Stimulated activated CD4-positive, alpha-beta T cell treated with anti-CD3 and anti-CD28 coated beads, Interleukin-4, amount 100 ng/mL, for 24 hours (primary cell): ENCODE results near the gene TMEM181.

Experiments
- DNase-seq: peaks from one replicate; pipeline ENCODE4 v3.0.0-alpha.2; 2020

The TMEM181 gene

DNA sequence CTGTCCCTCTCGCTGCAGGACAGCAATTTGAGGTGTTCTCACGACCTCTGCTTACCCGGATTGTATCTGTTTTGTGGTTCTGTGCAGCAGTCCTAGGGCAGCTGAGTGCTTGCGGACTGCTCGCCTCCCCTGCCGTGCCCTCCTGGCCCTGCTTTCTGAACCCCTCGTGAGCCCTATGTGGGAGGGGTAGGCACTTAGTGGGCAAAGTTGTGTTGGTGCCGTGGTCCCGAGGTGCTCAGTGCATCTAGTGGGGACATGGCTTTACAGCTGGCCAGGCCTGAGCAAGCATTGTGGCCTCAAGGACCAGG is 5.2 kb downstream of the TMEM181 start:
- no peak for DNase-seq

DNA sequence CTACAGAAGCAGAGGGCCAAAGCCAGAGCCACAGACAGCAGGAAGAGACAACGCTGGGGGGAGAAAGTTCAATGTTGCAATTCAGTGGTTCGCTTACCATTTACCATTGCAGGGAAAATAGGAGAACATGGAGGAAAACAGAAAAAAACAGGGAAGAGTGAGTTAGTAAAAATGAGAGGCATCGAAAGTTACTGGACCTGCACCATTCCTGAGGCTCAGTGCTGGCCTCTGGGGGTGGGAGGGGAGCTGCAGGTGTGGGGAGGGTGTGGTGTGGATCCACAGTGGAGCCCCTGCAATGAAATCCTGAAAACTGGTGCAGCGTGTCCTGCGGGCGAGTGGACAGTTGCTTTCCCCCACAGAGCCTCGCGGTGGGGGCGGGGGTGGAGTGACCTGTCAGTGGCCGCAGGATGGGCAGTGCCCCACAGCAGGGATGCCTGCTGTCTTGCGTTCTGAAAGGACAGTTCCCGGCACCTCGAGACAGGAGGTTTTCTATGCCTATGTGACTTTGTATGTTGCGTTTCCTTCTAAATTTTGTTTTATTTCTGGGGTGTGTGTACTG is 5.7 kb downstream of the TMEM181 start:
- no peak for DNase-seq

DNA sequence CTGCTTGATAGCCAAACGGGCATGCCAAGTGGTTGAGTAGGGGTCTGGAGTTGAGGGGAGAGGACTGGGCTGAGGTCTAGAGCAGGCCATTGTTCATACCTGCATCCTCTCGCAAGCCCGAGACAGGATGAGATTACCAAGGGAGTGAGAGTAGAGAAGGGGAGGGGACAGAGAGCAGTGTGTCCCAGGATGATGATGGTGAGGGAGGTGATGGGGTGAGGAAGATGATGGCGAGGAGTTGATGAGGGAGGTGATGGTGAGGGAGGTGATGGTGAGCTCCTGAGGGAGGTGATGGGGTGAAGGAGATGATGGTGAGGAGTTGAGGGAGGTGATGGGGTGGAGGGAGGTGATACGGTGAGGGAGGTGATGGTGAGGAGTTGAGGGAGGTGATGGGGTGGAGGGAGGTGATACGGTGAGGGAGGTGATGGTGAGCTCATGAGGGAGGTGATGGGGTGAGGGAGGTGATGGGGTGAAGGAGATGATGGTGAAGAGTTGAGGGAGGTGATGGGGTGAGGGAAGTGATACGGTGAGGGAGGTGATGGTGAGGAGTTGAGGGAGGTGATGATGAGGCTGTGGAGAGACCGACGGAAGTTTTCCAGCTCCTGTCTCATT is 6.4 kb downstream of the TMEM181 start:
- DNase-seq = no peak

GRCh38 chr6:158567152-158567551 is 7.3 kb downstream of the TMEM181 start:
- DNase-seq = no peak

GRCh38 chr6:158567871-158568401 is 8.0 kb downstream of the TMEM181 start:
- no peak for DNase-seq

GRCh38 chr6:158568549-158568948 is 8.7 kb downstream of the TMEM181 start:
- DNase-seq = no peak

GRCh38 chr6:158569036-158569435 is 9.1 kb downstream of the TMEM181 start:
- DNase-seq = no peak

DNA sequence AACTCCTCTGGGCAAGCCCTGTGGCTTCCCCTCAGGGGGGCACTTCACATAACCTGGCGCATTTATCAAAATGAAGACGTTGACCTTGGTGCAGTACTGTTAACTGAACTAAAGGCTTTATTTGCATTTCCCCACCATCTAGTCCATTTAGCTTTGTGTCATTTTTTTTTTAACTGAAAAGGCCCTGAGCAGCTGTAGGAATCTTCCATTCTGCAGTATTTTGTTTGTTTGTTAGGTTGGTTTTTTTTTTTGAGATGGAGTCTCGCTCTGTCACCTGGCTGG is 10.7 kb downstream of the TMEM181 start:
- no peak for DNase-seq

GRCh38 chr6:158571826-158572652 is 12.1 kb downstream of the TMEM181 start:
- no peak for DNase-seq

GRCh38 chr6:158572653-158573541 is 13.0 kb downstream of the TMEM181 start:
- DNase-seq = no peak

- no peak for DNase-seq
These were observed 13.6 kb downstream of the TMEM181 start for GRCh38 chr6:158573542-158573931.

- no peak for DNase-seq
These were observed 14.9 kb downstream of the TMEM181 start for GRCh38 chr6:158574800-158575199.

GRCh38 chr6:158575550-158575949 is 15.7 kb downstream of the TMEM181 start:
- DNase-seq = no peak

- DNase-seq = no peak
These were observed 24.4 kb downstream of the TMEM181 start for GRCh38 chr6:158584236-158584651.

GRCh38 chr6:158586652-158587051 is 26.8 kb downstream of the TMEM181 start:
- DNase-seq = no peak

GRCh38 chr6:158589366-158589765 is 29.5 kb downstream of the TMEM181 start:
- DNase-seq = no peak

GRCh38 chr6:158591134-158591809 is 31.4 kb downstream of the TMEM181 start:
- no peak for DNase-seq

DNA sequence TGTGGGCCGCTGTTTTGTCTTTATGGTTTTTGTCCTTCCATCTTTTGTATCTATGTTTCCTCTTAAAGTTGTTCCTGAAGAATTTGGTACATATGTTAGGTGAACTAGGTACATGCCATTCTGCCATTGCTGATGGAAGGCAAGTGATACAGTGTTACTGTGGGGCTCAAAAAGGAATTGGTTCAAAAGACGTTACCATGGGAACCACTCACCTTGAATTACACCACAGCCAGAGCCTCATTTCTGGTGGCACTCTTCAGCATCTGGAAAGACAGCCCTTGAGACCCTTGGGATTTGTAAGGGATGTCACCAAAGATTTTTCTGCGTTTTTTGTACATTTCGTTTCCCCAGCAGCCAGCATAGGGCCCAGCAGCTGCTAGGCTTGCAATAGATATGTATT is 31.9 kb downstream of the TMEM181 start:
- no peak for DNase-seq

- no peak for DNase-seq
These were observed 33.8 kb downstream of the TMEM181 start for GRCh38 chr6:158593670-158594069.

DNA sequence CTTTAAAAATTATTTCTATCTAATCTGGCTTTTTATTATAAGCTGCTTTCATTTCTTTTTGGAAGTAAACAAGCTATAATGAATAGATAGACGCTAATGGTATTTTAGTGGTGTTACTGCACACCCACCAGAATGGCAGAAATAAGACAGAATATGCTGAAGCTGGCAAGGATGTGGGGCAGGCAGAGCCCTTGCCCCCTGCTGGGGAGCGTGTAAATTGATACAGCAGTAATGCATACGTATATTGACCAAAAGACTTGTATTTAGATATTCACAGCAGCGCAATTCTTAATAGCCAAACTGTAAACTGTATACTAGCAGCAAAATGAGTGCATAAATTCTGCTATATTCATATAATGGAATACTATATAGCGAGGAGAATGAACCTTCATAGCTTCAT is 35.3 kb downstream of the TMEM181 start:
- no peak for DNase-seq

DNA sequence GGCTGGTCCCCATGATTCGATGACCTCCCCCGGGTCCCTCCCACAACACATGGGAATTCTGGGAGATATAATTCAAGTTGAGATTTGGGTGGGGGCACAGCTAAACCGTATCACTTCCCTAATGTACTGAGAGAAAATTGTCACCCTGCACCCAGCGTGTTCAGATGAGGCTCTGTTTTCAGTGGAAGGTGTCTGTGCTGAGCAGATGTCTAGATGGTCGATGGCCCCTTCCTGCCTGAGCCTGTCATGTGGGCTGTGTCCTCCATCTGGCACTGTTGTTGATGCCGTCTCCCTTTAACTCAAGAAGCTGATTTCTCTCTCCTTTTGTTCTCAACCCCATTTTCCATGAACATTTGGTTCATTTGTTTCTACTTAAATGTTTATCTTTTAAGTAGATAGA is 37.0 kb downstream of the TMEM181 start:
- DNase-seq = no peak

DNA sequence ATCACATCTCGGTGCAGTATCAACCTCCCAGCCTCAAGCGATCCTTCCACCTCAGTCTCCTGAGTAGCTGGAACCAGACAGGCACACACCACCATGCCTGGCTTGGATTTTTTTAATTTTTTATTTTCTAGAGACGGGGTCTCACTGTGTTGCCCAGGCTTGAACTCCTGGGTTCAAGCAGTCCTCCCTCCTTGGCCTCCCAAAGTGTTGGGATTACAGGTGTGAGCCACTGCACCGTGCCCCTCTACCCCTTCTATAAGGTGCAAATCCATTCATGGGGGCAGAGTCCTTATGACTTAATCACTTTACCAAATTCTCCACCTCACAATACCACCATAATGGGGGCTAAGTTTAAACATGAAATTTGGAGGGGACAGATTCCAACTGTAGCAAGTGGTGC is 37.7 kb downstream of the TMEM181 start:
- no peak for DNase-seq

DNA sequence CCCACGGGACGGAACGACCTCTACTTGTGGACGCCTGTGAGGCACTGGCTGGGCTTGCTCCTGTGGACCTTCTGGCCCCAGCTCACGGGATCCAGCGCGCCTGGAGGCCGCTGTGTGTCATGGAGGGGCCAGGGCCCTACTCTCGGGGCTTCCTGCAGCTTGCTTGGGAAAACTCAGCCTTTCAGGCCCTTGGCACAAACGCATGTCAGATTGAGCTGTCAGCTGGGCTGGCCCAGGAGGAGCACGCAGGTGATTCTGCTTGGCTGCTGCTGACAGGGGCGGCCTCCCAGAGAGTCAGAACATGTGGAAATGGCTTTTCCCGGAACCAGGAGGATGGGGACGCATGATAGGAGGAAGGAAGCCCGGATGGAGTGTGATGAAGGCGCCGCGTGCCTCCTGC is 39.7 kb downstream of the TMEM181 start:
- no peak for DNase-seq
